Neutrophil (primary cell): Measurements from ENCODE around the gene TMEM138.
A peak's percentile ranks its signal among the peaks of the same experiment; 100 is the strongest.

Source experiments
- H3K27ac ChIP-seq: fragments of 200-600 bp; sonication (generic); 2 replicates; pipeline ENCODE4 v1.5.1; 2016; ENCODE audit warnings: mild to moderate bottlenecking, moderate library complexity
- H3K27me3 ChIP-seq: fragments of 200-600 bp; sonication (generic); 2 replicates; pipeline ENCODE4 v1.6.0; 2016; ENCODE audit warnings: mild to moderate bottlenecking
- H3K36me3 ChIP-seq: fragments of 200-600 bp; sonication (generic); 2 replicates; pipeline ENCODE4 v1.5.1; 2017
- H3K4me1 ChIP-seq, 2 experiments: fragments of 200-600 bp in 1 of 2; sonication (generic) in 1 of 2; 1 replicate in 1 of 2; 2 replicates in 1 of 2; pipeline versions ENCODE4 v1.5.1 to v1.6.1; 2013 to 2016; ENCODE audit warnings: low read depth in 1 of 2, low read length in 1 of 2, mild to moderate bottlenecking in 1 of 2, moderate library complexity in 1 of 2; ENCODE audit not compliant: control insufficient read depth in 1 of 2, insufficient read depth in 1 of 2
- H3K4me3 ChIP-seq, 2 experiments: fragments of 200-600 bp in 1 of 2; sonication (generic) in 1 of 2; 1 replicate in 1 of 2; 2 replicates in 1 of 2; pipeline ENCODE4 v1.5.1; 2013 to 2016; ENCODE audit warnings: low read depth in 1 of 2, low read length in 1 of 2, mild to moderate bottlenecking in 1 of 2, moderate library complexity in 1 of 2
- H3K9me3 ChIP-seq: fragments of 200-600 bp; sonication (generic); 2 replicates; pipeline ENCODE4 v1.5.1; 2016
- CTCF ChIP-seq: fragments of 200-600 bp; sonication (generic); IDR thresholded peaks from 2 replicates; pipeline ENCODE4 v1.5.1; 2016; ENCODE audit warnings: antibody characterized with exemption

TMEM138 gene

GRCh38 chr11:61414547-61414946, 52.4 kb downstream of the TMEM138 start:
- Histone ChIP-seq H3K4me3 (no peak overlapping the region), H3K27me3 (no peaks in the 10 kb centered on the region), H3K36me3 (peaks cover 79% of the 10 kb centered on the region), H3K4me1 (peaks cover 42 to 44% of the 10 kb centered on the region in 2 experiments), H3K9me3 (no peaks in the 10 kb centered on the region), H3K27ac (peak overlapping the region; percentile 90)
- TF ChIP-seq CTCF, result no peak

DNA sequence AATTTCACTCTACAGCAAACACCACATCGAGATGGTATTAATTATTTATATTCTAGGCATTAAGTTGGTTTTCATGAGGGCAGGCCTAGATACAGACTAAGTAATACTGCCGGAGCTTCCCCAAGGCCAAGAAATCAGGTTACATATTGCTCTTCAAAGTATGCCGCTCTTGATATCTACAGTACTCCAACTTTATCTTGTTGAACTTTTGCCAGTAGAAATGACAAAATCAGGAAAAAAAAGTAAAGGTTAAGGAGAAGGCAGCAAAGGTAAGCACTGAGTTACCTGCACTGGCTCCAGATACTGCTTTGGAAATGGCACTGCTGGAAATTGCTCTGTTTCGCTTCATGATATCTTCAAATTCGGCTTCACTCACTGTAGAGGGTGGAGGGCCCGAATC, 53.2 kb downstream of the TMEM138 start:
- peaks cover 79% of the 10 kb centered on the region for H3K36me3 ChIP-seq
- H3K27ac ChIP-seq, result peak overlapping the region; percentile 90
- no peak for TF ChIP-seq CTCF
- peaks cover 42 to 44% of the 10 kb centered on the region in 2 experiments for H3K4me1 ChIP-seq
- H3K4me3 ChIP-seq, result no peak overlapping the region
- no peaks in the 10 kb centered on the region for H3K27me3 ChIP-seq
- H3K9me3 ChIP-seq, result no peaks in the 10 kb centered on the region

DNA sequence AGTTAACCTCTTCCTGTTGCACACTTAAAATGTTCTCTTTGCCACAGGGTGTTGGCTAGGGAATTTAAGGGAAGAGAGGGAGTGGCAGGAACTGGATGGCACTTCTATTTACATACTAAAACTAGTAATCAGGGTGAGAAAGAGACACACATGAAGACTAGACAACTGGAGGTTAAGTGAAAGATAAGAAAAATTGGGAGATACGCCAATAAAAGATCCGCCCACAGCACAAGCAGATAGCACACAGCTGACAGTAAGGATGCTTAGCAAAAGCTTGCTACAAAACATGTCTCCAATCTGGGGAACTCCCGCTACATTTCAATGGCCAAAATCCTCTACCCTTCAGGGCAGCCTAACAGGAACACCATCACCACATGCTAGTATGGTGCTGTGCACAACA, 54.8 kb downstream of the TMEM138 start:
- Histone ChIP-seq H3K4me1 (peaks cover 42 to 44% of the 10 kb centered on the region in 2 experiments), H3K36me3 (peaks cover 78% of the 10 kb centered on the region), H3K27me3 (no peaks in the 10 kb centered on the region), H3K9me3 (no peaks in the 10 kb centered on the region), H3K27ac (peak overlapping the region; percentile 90), H3K4me3 (peak overlapping the region in 1 of 2 experiments; percentile 38)
- no peak for TF ChIP-seq CTCF

DNA sequence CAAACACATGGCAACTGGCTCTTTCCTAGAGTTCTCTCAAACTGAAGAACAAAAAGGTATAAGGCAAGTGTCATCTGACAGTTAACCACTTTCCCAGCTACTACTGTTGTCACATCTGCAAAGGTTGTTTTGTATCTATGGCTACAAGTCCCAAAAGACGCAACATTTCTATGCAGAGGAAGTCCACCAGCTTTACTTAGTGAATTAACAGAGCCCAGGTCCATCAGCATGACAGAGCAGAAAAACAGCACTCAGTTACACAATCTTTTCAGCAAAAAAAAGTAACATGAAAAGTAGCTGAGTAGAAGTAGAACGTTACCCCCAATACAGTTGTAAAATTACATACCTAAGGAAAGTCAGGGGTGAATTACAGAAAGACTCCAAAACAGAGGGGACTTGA, 55.5 kb downstream of the TMEM138 start:
- no peaks in the 10 kb centered on the region for H3K9me3 ChIP-seq
- TF ChIP-seq CTCF, result no peak
- no peaks in the 10 kb centered on the region for H3K27me3 ChIP-seq
- H3K4me1 ChIP-seq, result peaks cover 42 to 44% of the 10 kb centered on the region in 2 experiments
- peaks cover 75% of the 10 kb centered on the region for H3K36me3 ChIP-seq
- peak overlapping the region; percentile 90 for H3K27ac ChIP-seq
- H3K4me3 ChIP-seq, result peak overlapping the region; percentile 19 to 38

DNA sequence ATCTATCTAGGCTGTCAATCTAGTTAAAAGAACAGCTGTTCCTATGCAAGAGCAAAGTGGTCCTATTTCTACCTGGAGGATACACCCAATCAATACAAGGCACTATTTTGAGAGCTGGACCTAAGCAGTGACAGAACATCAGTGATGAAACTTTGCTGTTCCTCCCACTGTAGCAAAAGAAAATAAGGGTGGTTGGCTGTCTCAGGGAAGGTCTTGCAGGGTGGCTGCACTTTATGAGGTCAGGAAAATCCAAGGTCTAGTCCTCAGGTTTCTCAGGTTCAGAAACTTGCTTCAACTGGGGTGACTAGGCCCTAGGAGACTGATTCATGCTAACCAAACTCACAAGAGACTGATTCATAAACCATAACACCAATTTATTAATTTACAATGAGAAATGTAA, 56.0 kb downstream of the TMEM138 start:
- H3K27ac ChIP-seq, result peak overlapping the region; percentile 90
- H3K9me3 ChIP-seq, result no peaks in the 10 kb centered on the region
- no peaks in the 10 kb centered on the region for H3K27me3 ChIP-seq
- peak overlapping the region; percentile 19 to 38 for H3K4me3 ChIP-seq
- H3K36me3 ChIP-seq, result peaks cover 71% of the 10 kb centered on the region
- no peak for TF ChIP-seq CTCF
- peaks cover 42 to 44% of the 10 kb centered on the region in 2 experiments for H3K4me1 ChIP-seq
